HFFc6 (cell line): ENCODE measurements around the gene GRK2. TPM values are rescaled to one million over a fixed set of nuclear protein-coding genes. Genes with fewer than 3 reads are reported as not detected.

Experiments used
- DNase-seq: peaks from one replicate; pipeline ENCODE4 v3.0.0-alpha.2; 2018
- H3K27ac Mint-ChIP-seq: 2 replicates; pipeline ENCODE4 v1.8.0; 2020; ENCODE audit warnings: mild to moderate bottlenecking, mixed read lengths
- H3K27me3 Mint-ChIP-seq: 2 replicates; pipeline ENCODE4 v1.8.0; 2021; ENCODE audit warnings: mild to moderate bottlenecking, moderate library complexity, mixed read lengths; ENCODE audit not compliant: insufficient read depth
- H3K36me3 Mint-ChIP-seq: 2 replicates; pipeline ENCODE4 v1.8.0; 2021; ENCODE audit warnings: low read depth, mixed read lengths
- H3K4me1 Mint-ChIP-seq: 2 replicates; pipeline ENCODE4 v1.8.0; 2020; ENCODE audit warnings: low read depth, mixed read lengths
- H3K4me3 Mint-ChIP-seq: 2 replicates; pipeline ENCODE4 v1.8.0; 2020; ENCODE audit warnings: mild to moderate bottlenecking, moderate library complexity, mixed read lengths
- H3K9me3 Mint-ChIP-seq: 2 replicates; pipeline ENCODE4 v1.8.0; 2020; ENCODE audit warnings: mild to moderate bottlenecking, mixed read lengths
- total RNA-seq, 6 experiments: library from RNA; stranded (reverse); fragmentation: NEBNext Ultra II Directional; extraction: Animal tissue kit (Norgen Biotek cat#: 25700); gene quantifications; 2 replicates in 1 of 6; 3 replicates in 5 of 6; pipeline ENCODE4 v1.2.3, GENCODE V29; 2021
- TF ChIP-seq, protein P1 (sequence below): fragments of 200-600 bp; sonication (generic); IDR thresholded peaks from 2 replicates; pipeline ENCODE4 v1.5.0; 2021; ENCODE audit warnings: antibody characterized with exemption, mild to moderate bottlenecking

The GRK2 gene
- total RNA-seq, 6 experiments from 2014 or later: 26.2 to 35.5 (median 32.1) TPM

GRCh38 chr11:67310246-67311050 is 44.2 kb downstream of the GRK2 start:
- TF ChIP-seq, protein P1, sequence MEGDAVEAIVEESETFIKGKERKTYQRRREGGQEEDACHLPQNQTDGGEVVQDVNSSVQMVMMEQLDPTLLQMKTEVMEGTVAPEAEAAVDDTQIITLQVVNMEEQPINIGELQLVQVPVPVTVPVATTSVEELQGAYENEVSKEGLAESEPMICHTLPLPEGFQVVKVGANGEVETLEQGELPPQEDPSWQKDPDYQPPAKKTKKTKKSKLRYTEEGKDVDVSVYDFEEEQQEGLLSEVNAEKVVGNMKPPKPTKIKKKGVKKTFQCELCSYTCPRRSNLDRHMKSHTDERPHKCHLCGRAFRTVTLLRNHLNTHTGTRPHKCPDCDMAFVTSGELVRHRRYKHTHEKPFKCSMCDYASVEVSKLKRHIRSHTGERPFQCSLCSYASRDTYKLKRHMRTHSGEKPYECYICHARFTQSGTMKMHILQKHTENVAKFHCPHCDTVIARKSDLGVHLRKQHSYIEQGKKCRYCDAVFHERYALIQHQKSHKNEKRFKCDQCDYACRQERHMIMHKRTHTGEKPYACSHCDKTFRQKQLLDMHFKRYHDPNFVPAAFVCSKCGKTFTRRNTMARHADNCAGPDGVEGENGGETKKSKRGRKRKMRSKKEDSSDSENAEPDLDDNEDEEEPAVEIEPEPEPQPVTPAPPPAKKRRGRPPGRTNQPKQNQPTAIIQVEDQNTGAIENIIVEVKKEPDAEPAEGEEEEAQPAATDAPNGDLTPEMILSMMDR: no peak
- Mint-ChIP-seq H3K9me3 (no peaks in the 10 kb centered on the region), H3K36me3 (no peaks in the 10 kb centered on the region), H3K27me3 (no peaks in the 10 kb centered on the region), H3K4me3 (no peak overlapping the region), H3K4me1 (no peaks in the 10 kb centered on the region), H3K27ac (no peak overlapping the region)
- DNase-seq: no peak

GRCh38 chr11:67311051-67311555 is 44.8 kb downstream of the GRK2 start:
- Mint-ChIP-seq H3K36me3 (no peaks in the 10 kb centered on the region), H3K4me1 (no peaks in the 10 kb centered on the region), H3K9me3 (no peaks in the 10 kb centered on the region), H3K27me3 (no peaks in the 10 kb centered on the region), H3K27ac (no peak overlapping the region), H3K4me3 (no peak overlapping the region)
- no peak for DNase-seq
- TF ChIP-seq, protein P1: no peak

DNA sequence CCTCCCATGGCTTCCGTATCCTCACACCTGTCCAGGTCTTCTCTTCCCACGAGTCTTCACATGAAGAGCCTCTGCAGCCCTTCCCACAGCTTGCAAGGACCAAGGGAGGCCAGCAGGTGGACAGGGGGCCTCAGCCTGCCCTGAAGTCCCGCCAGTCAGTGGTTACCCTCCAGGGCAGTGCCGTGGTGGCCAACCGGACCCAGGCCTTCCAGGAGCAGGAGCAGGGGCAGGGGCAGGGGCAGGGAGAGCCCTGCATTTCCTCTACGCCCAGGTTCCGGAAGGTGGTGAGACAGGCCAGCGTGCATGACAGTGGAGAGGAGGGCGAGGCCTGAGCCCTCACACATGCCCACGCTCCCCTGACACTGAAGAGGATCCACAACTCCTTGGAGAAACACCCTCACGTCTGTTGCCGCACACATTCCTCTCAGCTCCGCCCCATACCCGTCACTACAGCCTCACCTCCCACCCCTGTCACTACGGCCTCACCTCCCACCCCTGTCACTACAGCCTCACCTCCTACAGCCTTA is 45.3 kb downstream of the GRK2 start:
- H3K4me1 Mint-ChIP-seq: no peaks in the 10 kb centered on the region
- no peak overlapping the region for H3K4me3 Mint-ChIP-seq
- no peaks in the 10 kb centered on the region for H3K27me3 Mint-ChIP-seq
- H3K9me3 Mint-ChIP-seq: no peaks in the 10 kb centered on the region
- no peak overlapping the region for H3K27ac Mint-ChIP-seq
- H3K36me3 Mint-ChIP-seq: no peaks in the 10 kb centered on the region
- DNase-seq: no peak
- TF ChIP-seq, protein P1: no peak

DNA sequence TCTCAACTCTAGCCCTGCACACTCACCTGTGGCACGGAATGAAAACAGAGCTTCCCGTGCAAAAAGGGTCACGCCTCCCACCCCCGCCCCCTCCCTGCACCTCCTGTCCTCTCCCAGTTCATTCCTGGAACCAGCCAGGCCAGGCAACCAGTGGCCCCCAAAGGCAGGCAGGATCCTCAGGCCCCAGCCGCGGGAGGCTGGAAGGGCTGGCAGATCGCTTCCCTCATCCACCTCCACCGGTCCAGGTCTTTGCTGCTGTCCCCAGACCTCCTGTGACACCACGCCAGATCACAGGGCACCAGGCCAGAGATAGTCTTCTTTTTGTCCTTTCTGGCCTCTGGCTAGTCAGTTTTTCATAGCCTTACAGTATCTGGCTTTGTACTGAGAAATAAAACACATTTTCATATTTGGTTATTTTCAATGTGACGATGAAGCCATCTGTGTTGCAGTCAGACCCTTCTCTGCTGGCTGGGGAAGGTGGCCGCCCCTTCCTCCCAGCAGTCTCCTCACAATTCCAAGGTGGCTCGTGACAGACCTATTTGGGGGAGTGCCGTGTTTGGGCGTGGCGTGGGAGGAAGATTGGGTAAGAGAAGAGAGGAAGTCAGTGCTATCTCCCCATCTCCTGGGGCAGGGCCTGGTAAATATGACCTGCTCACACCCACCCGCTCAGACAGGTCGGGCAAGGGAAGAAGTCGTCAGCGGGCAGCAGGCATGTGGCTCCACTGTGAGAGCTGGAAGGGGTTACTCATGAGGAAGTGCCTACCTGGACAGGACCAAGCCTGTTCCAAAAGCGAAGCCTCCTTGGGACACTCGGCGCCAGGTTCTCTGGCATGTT is 46.1 kb downstream of the GRK2 start:
- Mint-ChIP-seq H3K4me3 (no peak overlapping the region), H3K27ac (no peak overlapping the region)
- TF ChIP-seq, protein P1: no peak

GRCh38 chr11:67313125-67313890 is 47.0 kb downstream of the GRK2 start:
- H3K4me3 Mint-ChIP-seq: no peak overlapping the region
- H3K9me3 Mint-ChIP-seq: no peaks in the 10 kb centered on the region
- H3K4me1 Mint-ChIP-seq: peaks cover 1% of the 10 kb centered on the region
- DNase-seq: no peak
- TF ChIP-seq, protein P1: no peak
- no peak overlapping the region for H3K27ac Mint-ChIP-seq
- H3K36me3 Mint-ChIP-seq: no peaks in the 10 kb centered on the region
- H3K27me3 Mint-ChIP-seq: no peaks in the 10 kb centered on the region

More for the DNA sequence above, 46.1 kb downstream of the GRK2 start:
- Mint-ChIP-seq H3K27me3 (no peaks in the 10 kb centered on the region), H3K36me3 (no peaks in the 10 kb centered on the region), H3K4me1 (no peaks in the 10 kb centered on the region), H3K9me3 (no peaks in the 10 kb centered on the region)
- no peak for DNase-seq
